ENCODE results near the gene USP3. TPM values are rescaled to one million over a fixed set of nuclear protein-coding genes. Genes with fewer than 3 reads are reported as not detected.

USP3 gene
- total RNA-seq, 2 experiments from 2014 or later: 57.1 to 58.6 TPM

DNA sequence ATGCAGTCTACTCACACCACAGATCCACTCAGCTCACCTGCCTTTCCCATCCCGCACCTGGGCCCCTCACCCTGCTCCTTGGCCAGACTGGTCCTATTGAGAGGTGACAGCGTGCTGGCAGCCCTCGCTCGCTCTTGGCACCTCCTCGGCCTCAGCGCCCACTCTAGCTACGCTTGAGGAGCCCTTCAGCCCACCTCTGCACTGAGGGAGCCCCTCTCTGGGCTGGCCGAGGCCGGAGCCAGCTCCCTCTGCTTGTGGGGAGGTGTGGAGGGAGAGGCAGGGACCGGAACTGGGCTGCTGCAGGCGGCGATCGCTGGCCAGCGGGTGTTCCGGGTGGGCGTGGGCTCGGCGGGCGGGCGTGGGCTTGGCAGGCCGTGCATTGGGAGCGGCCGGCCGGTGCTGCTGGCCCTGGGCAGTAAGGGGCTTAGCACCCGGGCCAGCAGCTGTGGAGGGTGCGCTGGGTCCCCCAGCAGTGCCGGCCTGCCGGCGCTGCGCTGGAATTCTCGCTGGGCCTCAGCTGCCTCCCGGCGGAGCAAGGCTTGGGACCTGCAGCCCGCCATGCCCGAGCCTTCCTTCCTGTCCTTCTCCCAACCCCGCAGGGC lies 45.5 kb upstream of the USP3 start:
- H3K9me3 Mint-ChIP-seq: no peaks in the 10 kb centered on the region
- TF ChIP-seq, protein P1, sequence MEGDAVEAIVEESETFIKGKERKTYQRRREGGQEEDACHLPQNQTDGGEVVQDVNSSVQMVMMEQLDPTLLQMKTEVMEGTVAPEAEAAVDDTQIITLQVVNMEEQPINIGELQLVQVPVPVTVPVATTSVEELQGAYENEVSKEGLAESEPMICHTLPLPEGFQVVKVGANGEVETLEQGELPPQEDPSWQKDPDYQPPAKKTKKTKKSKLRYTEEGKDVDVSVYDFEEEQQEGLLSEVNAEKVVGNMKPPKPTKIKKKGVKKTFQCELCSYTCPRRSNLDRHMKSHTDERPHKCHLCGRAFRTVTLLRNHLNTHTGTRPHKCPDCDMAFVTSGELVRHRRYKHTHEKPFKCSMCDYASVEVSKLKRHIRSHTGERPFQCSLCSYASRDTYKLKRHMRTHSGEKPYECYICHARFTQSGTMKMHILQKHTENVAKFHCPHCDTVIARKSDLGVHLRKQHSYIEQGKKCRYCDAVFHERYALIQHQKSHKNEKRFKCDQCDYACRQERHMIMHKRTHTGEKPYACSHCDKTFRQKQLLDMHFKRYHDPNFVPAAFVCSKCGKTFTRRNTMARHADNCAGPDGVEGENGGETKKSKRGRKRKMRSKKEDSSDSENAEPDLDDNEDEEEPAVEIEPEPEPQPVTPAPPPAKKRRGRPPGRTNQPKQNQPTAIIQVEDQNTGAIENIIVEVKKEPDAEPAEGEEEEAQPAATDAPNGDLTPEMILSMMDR (IDR thresholded peaks at IDR 0.05): no peak
- no peaks in the 10 kb centered on the region for H3K4me1 Mint-ChIP-seq (ENCODE audit: low read depth)

DNA sequence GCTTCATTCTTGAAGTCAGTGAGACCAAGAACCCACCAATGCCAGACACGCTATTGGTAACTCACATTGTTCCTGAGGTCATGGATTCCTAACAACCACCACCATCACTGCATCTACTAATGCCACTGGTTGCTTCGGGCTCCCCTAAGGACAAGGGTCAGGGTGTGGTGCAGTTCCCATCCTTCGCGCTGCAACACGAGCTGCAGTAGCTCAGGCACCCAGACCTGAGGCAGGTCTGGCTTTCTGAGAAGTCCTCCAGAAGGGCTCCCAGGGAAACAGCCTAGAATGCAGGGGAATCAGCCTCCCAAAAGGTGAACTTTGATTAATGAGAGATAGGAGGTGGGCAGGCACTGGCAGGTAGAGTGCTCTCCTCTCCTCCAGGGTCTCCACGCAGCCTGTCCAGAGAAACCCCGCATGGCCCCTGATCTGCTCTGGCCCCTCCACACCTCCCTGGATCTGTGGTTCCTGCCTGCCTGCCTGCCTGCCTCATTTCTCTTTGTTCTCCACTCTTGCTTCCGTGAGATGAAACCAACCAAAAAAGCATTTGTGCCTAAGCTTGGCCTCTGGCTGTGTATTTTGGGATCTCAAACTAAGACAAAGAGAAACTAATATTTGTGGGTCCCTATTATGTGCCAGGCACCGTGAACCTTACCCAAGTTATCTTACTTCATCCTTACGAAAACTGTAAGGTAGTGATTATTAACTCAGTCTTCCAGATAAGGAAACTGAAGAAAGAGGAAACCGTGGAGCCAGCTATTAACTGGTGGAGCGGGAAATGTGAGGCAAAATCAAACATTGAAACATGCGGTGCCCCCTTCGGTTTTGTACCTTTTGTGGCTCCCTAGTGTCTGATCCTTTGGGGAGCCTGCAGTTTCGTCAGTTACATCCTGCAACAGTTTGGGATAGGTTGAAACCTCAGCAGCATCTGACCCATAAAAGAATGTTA lies 43.9 kb upstream of the USP3 start:
- Mint-ChIP-seq H3K27me3 (peaks cover 2% of the 10 kb centered on the region), H3K4me3 (no peak overlapping the region), H3K27ac (no peak overlapping the region), H3K4me1 (ENCODE audit: low read depth) (no peaks in the 10 kb centered on the region), H3K36me3 (ENCODE audit: low read depth) (no peaks in the 10 kb centered on the region), H3K9me3 (no peaks in the 10 kb centered on the region)
- DNase-seq (no peak), ATAC-seq (no peak)
- intact Hi-C loops (cut with micrococcal nuclease): no loop called here
- TF ChIP-seq, protein P1 (IDR thresholded peaks at IDR 0.05): no peak
- ChIA-PET CTCF (interaction anchor here (0.9 to 1.5 kb wide), 3 partner anchors 27 to 176 kb away, joined by 3 to 4 read pairs (median 4); no protein-coding TSS in a partner anchor), POLR2A (interaction anchor here (1.2 kb wide), 1 partner anchor 65 kb away, joined by 3 read pairs; no protein-coding TSS in a partner anchor)

More for the DNA sequence above, 45.5 kb upstream of the USP3 start:
- Mint-ChIP-seq H3K4me3 (no peak overlapping the region), H3K36me3 (ENCODE audit: low read depth) (no peaks in the 10 kb centered on the region), H3K27me3 (peaks cover 2% of the 10 kb centered on the region), H3K27ac (no peak overlapping the region)
- ATAC-seq: no peak
- ChIA-PET POLR2A (interaction anchor here (0.9 kb wide), 1 partner anchor 12 kb away, joined by 4 read pairs; no protein-coding TSS in a partner anchor), CTCF (interaction anchor here (1.0 kb wide), 1 partner anchor 12 kb away, joined by 4 read pairs; no protein-coding TSS in a partner anchor)
- intact Hi-C loops (cut with micrococcal nuclease): no loop called here
- DNase-seq: no peak

DNA sequence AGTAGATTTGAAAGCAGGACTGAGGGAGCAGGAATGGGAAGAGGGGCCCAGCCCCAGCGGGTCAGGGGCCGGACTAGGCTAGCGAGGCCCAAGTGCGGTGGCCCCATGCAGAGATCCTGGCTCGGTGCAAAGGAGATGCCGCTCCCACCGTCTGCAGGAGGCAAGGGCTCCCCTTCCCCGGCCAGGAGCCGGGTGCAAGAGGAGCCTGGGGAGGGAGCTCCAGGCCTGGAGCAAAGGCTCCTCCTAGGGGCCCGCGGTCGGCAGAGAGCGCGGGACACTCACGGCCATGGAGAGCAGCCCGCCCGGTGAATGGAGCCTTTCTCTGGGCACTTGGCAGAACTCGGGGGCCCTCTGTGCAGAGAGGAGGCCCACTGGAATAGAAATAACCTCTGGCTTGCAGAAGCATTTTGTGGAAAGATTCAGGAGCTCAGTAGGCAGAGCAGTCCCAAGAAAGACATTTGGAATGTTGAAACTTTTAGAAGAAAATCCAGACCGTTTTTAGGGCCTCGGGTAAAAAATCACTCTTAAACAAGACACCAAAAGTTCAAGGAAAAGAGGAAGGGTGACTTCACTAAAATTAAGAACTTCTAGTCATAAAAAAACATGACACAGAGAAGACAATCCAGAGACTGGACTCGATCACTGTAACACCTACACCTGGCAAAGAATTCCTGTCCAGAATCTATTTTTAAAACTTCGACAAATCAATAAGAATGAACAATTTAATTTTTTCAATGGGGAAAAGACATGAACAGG lies 43.0 kb upstream of the USP3 start:
- ATAC-seq (no peak), DNase-seq (no peak)
- H3K27ac Mint-ChIP-seq: no peak overlapping the region
- ChIA-PET POLR2A (interaction anchor here (1.2 kb wide), 1 partner anchor 64 kb away, joined by 3 read pairs; no protein-coding TSS in a partner anchor), CTCF (interaction anchor here (0.9 to 1.2 kb wide), 2 partner anchors 26 to 138 kb away, joined by 3 to 4 read pairs; no protein-coding TSS in a partner anchor)
- intact Hi-C loops (cut with micrococcal nuclease): no loop called here
- TF ChIP-seq, protein P1 (IDR thresholded peaks at IDR 0.05): no peak
- H3K4me3 Mint-ChIP-seq: no peak overlapping the region
- peaks cover 2% of the 10 kb centered on the region for H3K27me3 Mint-ChIP-seq
- H3K36me3 Mint-ChIP-seq (ENCODE audit: low read depth): no peaks in the 10 kb centered on the region
- H3K4me1 Mint-ChIP-seq (ENCODE audit: low read depth): peaks cover 1% of the 10 kb centered on the region
- no peaks in the 10 kb centered on the region for H3K9me3 Mint-ChIP-seq

DNA sequence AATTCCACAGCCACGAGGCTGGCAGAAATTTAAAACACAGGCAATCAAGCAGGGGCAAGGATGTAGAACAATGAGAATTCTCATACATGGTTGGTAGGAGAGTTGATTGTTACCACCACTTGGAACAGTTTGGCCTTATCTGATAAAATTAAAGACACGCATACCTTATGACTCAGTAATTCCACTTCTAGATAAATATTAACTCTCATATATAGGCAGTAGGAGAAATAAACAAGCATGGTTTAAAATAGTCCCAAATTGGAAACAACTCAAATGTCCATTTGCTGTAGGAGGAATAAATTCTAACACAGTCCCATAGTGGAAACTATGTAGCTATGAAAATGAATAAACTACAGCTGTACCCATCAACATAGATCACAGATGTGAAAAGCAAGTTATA lies 42.3 kb upstream of the USP3 start:
- ATAC-seq: no peak

More for the DNA sequence above, 42.3 kb upstream of the USP3 start:
- no peak overlapping the region for H3K27ac Mint-ChIP-seq
- TF ChIP-seq, protein P1 (IDR thresholded peaks at IDR 0.05): no peak
- H3K4me3 Mint-ChIP-seq: no peak overlapping the region
- POLR2A ChIA-PET: interaction anchor here (1.0 kb wide), 1 partner anchor 16 kb away, joined by 3 read pairs; no protein-coding TSS in a partner anchor
- intact Hi-C loops (cut with micrococcal nuclease): no loop called here
- H3K9me3 Mint-ChIP-seq: no peaks in the 10 kb centered on the region
- CTCF ChIA-PET: interaction anchor here (0.9 to 1.5 kb wide), 3 partner anchors 13 to 138 kb away, joined by 3 to 5 read pairs (median 3); no protein-coding TSS in a partner anchor
- no peak for DNase-seq
- H3K27me3 Mint-ChIP-seq: peaks cover 2% of the 10 kb centered on the region
- H3K4me1 Mint-ChIP-seq (ENCODE audit: low read depth): peaks cover 8% of the 10 kb centered on the region
- no peaks in the 10 kb centered on the region for H3K36me3 Mint-ChIP-seq (ENCODE audit: low read depth)

Measured in activated CD8-positive, alpha-beta T cell treated with anti-CD3 and anti-CD28 coated beads for 36 hours (primary cell).